NOMO-1 treated with DMSO at 0.1 percent for 48 hours (cell line): ENCODE results near the gene FBXO42.
A peak's percentile ranks its signal among the peaks of the same experiment; 100 is the strongest.
"Not testable (repeated sequence)": the region's sequence is repeated elsewhere in the genome, so short reads cannot be mapped to it uniquely, and the experiment has no call there.

ENCODE experiments used
- DNase-seq: peaks from one replicate; lab custom pipeline; 2025; ENCODE audit not compliant: unreplicated experiment; lab: John Stamatoyannopoulos, UW

FBXO42 gene

DNA sequence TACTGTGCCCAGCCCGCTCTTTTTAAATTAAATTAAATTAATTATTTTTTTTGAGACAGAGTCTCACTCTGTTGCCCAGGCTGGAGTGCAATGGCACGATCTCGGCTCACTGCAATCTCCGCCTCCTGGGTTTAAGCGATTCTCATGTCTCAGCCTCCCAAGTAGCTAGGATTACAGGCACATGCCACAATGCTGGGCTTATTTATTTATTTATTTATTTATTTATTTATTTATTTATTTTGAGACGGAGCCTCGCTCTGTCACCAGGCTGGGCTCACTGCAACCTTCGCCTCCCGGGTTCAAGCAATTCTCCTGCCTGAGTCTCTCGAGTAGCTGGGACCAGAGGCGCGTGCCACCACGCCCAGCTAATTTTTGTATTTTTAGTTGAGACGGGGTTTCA is 129.6 kb downstream of the FBXO42 start:
- not testable (repeated sequence) for DNase-seq

DNA sequence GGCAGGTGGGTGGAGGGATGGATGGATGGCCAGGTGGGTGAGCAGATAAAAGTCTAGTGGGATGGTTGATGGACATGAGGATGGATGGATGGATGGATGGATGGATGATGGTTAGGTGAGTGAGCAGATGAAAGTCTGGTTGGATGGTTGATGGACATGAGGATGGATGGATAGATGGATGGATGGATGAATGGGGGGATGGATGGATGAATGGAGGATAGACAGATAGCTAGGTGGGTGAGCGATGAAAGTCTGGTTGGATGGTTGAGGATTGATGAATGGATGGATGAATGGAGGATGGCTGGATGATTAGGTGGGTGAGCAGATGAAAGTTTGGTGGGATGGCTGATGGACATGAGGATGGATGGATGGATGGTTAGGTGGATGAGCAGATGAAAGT is 130.8 kb downstream of the FBXO42 start:
- DNase-seq = no peak

DNA sequence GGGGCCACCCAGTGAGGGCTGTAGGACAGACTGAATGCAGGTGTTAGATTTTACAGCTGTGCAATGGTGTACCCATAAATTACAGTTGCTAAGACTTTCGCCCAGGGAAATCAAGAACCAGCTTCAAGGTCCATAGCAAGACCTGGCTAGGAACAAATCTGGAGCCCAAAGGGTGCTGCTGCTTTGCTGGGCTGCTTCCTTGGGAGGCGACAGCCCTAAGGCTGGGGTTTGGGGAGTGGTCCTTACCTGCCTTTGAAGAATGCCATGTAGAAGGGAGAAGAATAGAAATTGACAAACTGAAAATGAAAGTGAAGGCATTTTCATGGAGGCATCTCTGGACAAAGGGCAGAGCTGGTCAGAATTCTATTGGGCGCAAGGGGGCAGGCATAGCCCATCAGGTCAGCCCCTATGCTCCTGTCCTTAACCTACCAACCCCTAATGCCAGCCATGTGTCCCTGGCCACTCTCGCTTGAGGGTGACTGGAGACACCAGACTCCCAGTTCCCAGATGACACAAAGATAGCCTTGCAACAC is 132.2 kb downstream of the FBXO42 start:
- no peak for DNase-seq

DNA sequence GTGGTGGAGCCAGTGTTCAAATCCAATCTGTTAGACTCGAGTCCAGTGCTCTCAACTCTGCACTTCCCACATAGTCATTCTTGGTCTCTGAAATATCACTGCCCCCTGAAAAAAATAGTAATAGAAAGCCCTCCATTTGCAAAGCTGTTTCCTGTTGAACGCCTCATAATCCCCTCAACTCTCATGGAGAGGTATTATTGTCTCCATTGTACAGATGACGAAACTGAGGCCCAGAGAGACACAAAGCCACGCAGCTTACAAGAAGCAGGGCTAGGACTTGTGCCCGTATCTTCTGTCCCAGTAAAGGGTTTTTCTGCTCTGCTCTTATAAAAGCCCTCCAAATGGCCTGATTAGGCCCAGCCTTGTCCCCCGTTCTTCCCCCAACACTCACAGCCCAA is 133.6 kb downstream of the FBXO42 start:
- DNase-seq = no peak

DNA sequence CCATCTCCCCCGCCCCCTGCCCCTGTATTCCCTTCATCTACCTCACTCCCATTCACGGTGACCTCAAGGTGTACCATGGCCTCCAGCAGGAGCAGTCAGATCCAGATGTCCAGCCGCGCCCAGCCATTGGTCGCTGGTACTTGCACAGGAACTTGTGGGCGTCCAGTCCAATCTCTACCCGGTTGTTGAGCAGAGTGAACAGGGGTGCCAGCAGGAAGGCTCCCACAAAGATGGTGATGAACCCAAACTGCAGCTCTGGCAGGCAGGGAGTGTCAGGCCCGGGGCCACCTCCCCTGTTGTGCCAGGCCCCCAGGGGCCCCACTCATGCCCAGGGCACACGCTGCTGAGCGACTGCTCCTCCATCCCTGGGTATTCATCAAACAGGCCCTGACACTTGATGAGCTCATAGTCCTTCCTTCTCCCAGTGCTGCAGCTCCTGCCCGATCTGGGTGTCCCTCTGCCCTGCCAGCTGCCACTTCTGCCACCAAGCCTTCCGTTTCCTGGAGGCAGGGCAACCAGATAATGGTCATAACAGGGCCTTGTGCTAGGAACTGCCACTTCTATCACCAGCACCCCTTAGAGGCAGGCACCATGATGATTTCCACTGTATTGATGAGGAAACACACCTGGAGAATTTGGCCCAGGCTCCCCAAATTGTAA is 134.1 kb downstream of the FBXO42 start:
- no peak for DNase-seq

DNA sequence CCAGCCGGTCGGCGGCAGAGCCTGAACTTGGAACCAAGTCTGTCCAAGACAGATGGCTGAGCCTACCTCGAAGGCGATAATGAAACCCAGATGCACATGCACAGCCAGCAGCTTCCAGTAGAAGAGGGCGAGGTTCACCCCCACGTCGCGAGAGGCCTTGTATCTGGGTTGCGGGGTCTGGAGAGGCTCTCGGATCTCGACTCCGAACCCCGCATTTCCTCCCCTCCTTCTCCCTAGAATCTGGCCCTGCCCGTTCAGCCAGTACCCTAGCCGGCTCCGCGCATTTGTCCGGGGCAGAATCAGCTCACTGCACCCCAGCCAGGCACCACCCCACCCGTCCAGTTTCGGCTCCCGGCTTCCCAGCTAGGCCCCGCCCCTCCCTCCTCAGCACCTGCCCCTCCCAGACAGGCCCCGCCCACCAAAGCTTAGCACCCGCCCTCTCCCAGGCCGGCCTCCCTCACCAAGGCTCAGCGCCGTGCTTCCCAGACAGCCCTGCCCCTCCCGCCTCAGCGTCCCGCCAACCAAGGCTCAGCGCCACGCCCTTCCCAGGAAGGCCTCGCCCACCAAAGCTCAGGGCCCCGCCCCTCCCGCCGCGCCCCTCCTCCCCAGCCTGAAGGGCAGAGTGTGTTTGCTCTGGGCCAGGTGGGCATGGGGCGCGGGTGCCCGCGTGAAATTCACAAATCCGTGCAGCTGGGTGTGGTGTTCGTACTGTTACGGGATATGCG is 135.1 kb downstream of the FBXO42 start:
- peak; percentile 96 for DNase-seq

DNA sequence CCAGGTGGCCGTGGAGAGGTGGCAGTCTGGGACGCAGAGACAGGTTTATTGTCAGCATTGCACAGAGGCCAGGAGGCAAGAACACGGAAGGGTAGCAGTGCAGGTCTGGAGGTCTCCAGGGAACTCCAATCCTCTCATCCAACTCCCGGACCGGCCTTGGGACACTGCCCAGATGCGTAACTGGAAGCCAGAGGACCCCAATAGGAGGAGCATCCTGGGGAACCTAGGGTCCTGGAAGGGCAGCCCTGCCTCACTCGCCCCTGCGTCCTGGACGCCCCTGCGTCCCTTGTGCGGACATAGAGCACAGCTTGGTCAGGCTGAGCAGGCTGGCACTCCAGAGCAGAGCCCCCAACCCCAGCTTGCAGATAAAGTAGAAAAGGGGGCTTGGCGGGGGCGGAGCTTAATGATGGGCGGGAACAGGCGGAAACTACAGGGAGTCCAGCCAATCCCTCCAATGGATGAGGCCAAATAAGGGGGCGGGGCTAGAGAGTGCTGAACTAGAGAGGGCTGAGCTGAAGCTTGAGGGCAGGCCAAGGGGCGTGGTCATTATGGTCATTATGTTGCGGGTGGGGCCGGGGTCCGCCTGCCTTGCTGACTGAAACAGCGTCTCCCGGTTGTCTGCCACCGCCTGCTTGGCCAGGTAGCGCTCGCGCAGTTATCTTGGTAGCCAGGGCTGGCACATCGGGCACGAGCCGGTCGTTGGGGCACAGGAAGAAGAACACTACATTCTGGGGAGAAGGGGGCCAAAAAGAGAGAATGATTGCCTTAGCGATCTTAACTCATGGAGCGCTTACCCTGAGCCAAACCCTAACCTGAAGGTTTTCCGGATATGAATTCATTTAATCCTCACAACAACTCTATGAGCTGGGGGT is 136.2 kb downstream of the FBXO42 start:
- peak; percentile 26 for DNase-seq

DNA sequence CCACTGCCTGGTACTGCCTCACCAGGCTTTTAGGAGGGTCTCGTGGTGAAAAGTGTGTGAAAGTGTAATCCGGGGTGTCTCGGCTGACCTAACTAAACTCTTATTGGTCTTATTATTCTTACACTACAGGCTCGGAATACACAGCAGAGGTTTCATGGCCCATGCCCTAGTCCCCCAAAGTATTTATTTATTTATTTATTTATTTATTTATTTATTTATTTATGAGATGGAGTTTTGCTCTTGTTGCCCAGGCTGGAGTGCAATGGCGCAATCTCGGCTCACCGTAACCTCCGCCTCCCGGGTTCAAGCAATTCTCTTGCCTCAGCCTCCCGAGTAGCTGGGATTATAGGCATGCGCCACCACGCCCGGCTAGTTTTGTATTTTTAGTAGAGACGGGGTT is 137.0 kb downstream of the FBXO42 start:
- not testable (repeated sequence) for DNase-seq

DNA sequence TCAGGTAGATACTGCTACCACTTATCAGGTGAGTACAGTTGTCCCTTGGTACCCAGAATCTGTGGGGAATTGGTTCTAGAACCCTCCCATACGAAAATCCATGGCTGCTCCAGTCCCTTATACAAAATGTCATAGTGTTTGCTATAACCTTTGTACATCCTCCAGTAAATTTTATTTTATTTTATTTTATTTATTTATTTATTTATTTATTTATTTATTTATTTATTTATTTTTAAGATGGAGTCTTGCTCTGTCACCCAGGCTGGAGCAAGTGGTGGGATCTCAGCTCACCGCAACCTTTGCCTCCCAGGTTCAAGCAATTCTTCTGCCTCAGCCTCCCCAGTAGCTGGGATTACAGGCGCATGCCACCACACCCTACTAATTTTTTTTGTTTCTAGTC is 138.7 kb downstream of the FBXO42 start:
- not testable (repeated sequence) for DNase-seq

DNA sequence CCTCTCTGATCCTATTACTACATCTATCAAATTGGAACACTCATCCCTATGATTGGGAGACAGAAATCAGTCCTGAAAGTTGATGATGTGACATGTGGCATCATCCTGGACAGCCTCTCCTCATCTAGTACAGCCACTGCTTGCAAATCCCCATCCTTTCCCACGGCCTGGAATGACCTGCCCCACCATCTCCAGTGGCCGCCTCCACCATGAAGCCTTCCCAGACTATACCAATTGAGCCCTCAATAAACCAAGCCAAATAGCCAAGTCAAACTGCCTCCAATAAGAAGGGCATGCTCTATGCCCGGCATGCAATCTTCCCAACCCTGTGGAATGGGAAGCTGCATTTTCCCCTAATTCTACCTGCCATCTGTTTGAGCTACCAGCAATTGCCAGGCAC is 139.3 kb downstream of the FBXO42 start:
- DNase-seq = no peak

DNA sequence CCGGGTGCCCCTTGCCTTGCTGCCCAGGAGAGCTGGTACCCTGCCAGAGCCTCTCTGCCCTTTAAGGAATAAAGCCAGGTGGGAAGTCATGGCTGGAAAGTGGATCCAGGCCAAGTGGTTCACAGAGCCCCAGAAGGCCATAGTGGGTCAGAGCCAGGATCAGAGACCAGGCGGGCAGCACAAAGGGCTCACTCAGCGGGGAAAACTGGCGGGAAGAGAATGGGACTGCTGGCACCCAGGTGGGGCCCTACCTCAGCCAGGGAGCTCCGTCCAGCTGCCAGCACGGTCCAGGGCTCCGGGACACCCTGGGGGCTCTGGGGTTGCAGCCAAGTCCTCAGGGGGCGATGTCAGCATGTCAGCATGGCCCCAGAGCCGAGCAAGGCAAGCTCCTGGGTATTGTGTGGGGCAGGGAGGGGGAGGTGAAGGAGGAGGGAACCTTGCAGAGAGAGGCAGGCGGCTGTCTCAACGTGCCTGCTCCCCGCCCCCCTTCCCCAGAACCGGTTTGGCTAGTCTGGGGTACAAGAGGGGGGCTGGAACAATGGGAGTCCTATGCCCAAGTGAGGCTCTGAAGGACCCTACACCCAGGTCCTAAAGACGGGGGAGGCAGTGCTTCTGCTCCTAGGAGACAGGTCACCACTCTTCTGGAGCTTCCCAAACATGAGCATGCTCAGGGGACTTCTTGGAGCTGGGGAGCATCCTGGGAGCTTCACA is 139.9 kb downstream of the FBXO42 start, which contains the start of gene ARHGEF19:
Gene ARHGEF19 (minus strand): TSS at position 402 of the 711 bp plus-strand sequence. CDS start 3,598 bp downstream, outside the sequence.
- DNase-seq = no peak

DNA sequence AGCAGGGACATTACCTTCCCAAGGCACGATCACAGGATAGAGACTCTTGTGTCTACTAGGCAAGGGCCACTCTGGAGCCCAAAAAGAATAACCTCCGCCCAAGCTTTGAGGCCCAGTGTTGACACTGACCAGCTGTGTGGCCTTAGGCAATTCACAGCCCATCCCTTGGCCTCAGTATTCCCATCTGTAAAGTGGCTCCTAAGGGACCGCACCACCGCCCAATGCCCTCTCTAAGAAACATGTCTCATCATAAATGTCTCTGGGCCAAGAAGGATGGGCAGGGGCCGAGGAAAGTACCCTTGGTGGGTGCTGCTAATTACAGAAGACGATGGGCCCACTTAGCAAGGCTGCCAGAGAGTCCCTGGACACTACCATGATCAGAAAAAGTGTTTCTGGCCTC is 140.5 kb downstream of the FBXO42 start:
- DNase-seq = no peak

DNA sequence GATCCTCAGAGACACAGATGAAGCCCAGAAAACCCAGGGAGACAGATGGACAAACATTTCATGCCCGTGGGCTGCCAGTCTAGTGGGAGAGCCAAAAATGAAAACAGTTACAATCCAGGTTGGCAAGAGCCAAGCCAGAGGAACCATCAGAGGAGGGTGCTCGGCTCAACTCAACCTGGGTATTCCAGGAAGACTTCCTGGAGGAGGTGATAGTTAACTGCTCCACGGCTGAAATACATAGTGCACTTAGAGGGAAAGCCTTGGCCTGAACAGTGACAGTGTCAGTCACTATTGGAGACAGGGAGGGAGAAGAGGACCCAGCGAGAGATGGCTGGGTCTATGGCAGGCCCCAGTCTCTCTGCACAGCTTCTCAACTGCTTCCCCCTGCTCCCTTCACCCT is 141.7 kb downstream of the FBXO42 start:
- DNase-seq = no peak

DNA sequence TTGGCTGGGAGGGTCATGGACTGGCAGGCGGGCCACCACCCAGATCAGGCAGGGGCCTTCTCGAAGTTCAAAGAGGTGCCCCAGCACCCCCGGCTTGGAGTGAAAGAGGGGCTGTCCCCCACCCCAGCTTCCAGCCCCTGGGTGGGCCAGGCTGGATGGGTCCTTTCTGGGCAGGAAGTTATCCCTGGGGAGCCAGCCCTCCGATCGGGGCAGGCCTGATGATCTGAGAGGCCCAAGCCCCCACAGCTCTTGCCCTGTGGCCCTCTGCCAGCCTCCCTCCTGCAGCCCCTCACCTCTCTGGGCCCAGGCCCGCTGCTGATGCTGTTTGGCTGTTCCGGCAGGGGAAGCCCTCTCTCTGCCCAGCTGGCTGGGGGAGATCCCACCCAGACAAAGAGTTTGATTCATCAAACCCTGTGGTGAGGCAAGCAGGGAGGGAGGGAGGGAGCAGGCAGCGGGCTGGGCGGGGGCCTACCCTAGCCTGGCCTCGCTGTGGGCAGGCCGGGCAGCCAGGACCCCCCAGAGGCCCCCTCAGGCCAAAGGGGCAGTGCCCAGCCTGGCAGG is 142.4 kb downstream of the FBXO42 start:
- no peak for DNase-seq

DNA sequence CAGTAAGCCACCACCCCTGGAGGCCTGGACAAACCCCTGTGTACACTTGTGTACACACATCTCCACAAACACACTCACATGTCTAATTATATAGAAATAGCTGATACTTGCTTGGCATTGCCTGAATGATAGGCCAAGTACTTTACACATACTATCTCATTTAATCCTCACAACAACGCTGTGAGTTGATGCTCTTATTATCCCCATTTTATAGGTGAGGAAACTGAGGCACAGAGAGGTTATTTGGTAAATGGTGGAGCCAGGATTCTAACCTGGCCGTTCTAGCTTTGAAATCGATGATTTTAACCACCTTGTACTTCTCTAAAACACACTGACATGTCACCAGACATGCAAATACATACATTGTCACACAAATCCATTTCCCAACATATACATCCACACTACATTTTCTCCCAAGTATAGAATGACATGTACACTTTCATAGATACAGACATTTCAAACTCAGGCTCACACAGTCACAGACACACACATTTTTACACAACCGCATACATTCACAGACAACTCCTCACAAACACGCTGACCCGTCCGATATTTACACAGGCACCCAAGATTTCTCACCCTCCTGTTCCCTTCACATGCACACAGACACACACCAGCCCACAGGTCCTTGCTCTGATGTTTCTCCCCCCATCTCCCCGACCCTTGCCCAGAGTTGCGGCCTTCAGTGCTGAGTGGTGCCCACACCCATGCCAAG is 143.0 kb downstream of the FBXO42 start:
- DNase-seq = no peak

DNA sequence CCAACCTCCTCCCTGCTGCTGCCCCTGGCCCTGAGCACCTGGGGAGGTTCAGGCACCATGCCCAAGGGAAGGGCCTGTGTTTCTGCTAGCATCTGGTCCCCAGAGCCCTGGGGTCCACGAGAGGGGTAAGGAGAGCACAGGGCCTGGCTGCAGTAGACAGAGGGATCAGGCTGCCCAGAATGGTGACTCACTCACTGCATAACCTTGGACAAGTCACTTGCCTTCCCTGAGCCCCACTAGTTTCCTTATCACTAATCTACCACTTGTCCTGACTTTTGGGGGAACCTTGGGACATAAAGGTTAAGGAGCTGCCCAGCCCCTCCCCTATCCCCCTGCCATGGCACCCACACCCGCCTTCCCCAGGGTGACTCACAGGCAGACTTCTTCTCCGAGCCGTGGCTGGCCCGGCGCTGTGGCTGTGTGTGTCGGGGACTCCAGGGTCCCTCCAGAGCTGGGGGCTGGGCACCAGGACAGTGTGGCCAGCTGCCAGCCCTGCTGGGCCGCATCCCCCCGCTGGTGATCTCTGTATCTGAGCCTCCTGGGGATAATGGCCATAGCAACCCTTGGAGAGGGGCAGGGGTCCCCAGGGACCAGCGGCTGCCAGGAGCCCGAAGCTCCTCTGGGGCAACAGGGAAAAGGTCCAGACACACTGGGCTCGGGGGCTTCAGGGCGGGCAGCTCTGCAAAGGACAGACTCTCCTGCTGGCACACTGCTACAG is 143.9 kb downstream of the FBXO42 start:
- no peak for DNase-seq

DNA sequence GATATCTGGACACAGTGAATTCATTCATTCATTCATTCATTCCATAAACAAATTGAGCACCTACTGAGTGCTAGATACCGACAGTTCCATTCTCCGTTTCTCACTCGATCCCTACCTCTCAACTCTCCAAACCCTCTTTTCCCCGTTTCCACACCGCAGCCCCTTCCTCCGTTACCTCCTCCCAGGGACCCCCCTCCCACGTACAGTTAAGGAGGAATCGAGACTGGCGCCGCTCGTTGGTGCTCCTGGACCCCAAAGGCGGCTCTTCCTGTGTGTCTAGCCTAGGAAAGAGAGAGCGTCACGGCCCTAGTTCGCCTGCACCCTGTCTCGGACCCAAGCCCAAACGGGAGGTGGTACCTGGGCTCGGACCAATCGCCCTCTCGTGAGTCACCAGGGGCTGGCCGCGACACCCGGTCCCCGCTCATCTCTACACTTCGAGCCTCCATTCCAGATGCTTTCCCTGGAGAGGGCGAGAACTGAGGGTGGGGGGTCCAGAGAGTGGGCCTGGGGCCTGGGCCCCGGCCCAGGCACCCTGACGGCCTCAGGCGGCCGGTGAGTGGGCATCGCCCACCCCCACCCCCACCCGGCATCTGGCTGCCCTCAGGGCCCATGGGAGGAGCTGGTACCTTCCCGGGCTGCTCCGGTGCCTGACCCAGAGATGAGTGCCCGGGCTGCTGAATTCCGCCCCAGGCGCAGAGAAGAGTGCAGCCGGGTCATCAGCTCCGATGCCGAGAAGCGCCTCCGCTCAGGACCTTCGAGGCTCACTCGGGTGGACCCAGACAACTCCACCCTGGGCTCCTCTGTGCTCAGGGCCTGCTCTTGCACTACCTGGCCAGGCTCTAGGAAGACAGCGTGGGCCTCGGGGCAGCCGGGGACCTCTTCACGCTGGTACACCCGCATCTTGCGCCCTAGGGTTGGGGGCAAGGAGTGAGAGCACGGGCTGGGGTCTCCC is 144.7 kb downstream of the FBXO42 start:
- DNase-seq = peak; percentile 13
